Measurements from ENCODE around the gene PDCD2.

DNA sequence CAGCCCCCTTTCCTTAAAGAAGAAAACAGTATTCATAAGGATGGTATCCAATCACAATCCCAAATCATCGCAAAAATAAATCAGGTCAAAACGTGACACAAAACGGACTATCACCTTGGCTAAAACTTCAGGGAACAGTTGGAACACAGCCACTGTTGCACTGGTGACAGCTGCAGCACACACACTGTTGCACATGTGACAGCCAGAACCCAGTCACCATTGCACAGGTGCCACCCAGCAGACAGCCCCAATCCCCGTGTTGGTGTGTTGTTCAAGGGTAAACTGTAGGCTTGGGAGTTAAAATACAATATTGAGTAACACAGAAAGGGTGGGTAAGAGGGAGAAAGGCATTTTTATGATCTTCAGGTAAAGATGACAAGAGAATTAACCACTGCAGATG, 47.1 kb downstream of the PDCD2 start:
- TF ChIP-seq ATF2 (CRISPR knock-in tag; IDR thresholded peaks at IDR 0.05; ENCODE audit: borderline replicate concordance, low read depth): no peak
- TF ChIP-seq FOXP1 (CRISPR knock-in tag; IDR thresholded peaks at IDR 0.05; ENCODE audit: borderline replicate concordance): no peak
- no peak for TF ChIP-seq AFF4 (CRISPR knock-in tag; IDR thresholded peaks at IDR 0.05; ENCODE audit: borderline replicate concordance)
- TF ChIP-seq CREM (CRISPR knock-in tag; IDR thresholded peaks at IDR 0.05): no peak
- no peak for TF ChIP-seq CTCF (IDR thresholded peaks at IDR 0.05)
- TF ChIP-seq PRDM15 (CRISPR knock-in tag; IDR thresholded peaks at IDR 0.05): no peak
- TF ChIP-seq MAX (CRISPR knock-in tag; IDR thresholded peaks at IDR 0.05): no peak
- TF ChIP-seq CREB1 (CRISPR knock-in tag; IDR thresholded peaks at IDR 0.05): no peak
- no peak for TF ChIP-seq ELF4 (CRISPR knock-in tag; IDR thresholded peaks at IDR 0.05; ENCODE audit: low read depth)
- TF ChIP-seq, protein P1, sequence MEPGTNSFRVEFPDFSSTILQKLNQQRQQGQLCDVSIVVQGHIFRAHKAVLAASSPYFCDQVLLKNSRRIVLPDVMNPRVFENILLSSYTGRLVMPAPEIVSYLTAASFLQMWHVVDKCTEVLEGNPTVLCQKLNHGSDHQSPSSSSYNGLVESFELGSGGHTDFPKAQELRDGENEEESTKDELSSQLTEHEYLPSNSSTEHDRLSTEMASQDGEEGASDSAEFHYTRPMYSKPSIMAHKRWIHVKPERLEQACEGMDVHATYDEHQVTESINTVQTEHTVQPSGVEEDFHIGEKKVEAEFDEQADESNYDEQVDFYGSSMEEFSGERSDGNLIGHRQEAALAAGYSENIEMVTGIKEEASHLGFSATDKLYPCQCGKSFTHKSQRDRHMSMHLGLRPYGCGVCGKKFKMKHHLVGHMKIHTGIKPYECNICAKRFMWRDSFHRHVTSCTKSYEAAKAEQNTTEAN (CRISPR knock-in tag; IDR thresholded peaks at IDR 0.05): no peak
- TF ChIP-seq ESRRA (CRISPR knock-in tag; IDR thresholded peaks at IDR 0.05; ENCODE audit: borderline replicate concordance): no peak
